Tibial nerve (tissue), 4 donors: ENCODE measurements around the gene RPTOR. TPM values are rescaled to one million over a fixed set of nuclear protein-coding genes. Genes with fewer than 3 reads are reported as not detected.

ENCODE experiments used
- DNase-seq, 2 donors: peaks; one replicate each; pipeline ENCODE4 v3.0.0-alpha.2; 2019; ENCODE audit warnings: low spot score in 2 of 2
- H3K27ac ChIP-seq, 4 donors: fragments of 200-600 bp; sonication (generic) in 3 of 4; one replicate each; pipeline ENCODE4 v1.5.1; 2017 to 2019; ENCODE audit warnings: mild to moderate bottlenecking in 1 of 4
- H3K27me3 ChIP-seq, 2 donors: fragments of 200-600 bp; sonication (generic) in 1 of 2; one replicate each; pipeline versions ENCODE4 v1.5.1 to v1.6.0; 2017 to 2019
- H3K36me3 ChIP-seq, 3 donors: fragments of 200-600 bp; sonication (generic); one replicate each; pipeline ENCODE4 v1.5.1; 2018 to 2019
- H3K4me1 ChIP-seq, 4 donors: fragments of 200-600 bp; sonication (generic) in 3 of 4; one replicate each; pipeline ENCODE4 v1.5.1; 2017 to 2019
- H3K4me3 ChIP-seq, 4 donors: fragments of 200-600 bp; sonication (generic) in 3 of 4; one replicate each; pipeline ENCODE4 v1.5.1; 2017 to 2019; ENCODE audit warnings: mild to moderate bottlenecking in 1 of 4, moderate library complexity in 1 of 4
- H3K9me3 ChIP-seq, 4 donors: fragments of 200-600 bp; sonication (generic) in 3 of 4; one replicate each; pipeline ENCODE4 v1.5.1; 2017 to 2019
- CTCF ChIP-seq, 5 experiments: fragments of 200-600 bp in 3 of 5; fragments of 450-650 bp in 2 of 5; sonication (generic) in 3 of 5; IDR thresholded peaks; one replicate each; pipeline ENCODE4 v1.5.1; 2016 to 2019; ENCODE audit warnings: antibody characterized with exemption in 5 of 5, mild to moderate bottlenecking in 3 of 5, moderate library complexity in 2 of 5
- EP300 ChIP-seq, 2 donors: sonication (generic); formaldehyde crosslinking; IDR thresholded peaks; one replicate each; pipeline ENCODE4 v1.6.1; 2017; ENCODE audit warnings: antibody characterized with exemption in 2 of 2, mild to moderate bottlenecking in 1 of 2
- POLR2A ChIP-seq, 2 donors: fragments of 450-650 bp; IDR thresholded peaks; one replicate each; pipeline ENCODE4 v1.6.1; 2017; ENCODE audit warnings: antibody characterized with exemption in 2 of 2, mild to moderate bottlenecking in 2 of 2, moderate library complexity in 2 of 2
- WGBS, 2 donors: methylation state at CpG; one replicate each; pipeline ENCODE4 v1.1.5; 2018; 5-methylcytosine and 5-hydroxymethylcytosine counted together
- total RNA-seq, 4 donors: library from RNA; depleted of rRNA; stranded (reverse); fragments of >200 nt; gene quantifications; one replicate each; pipeline ENCODE4 v1.1.0, GENCODE V29; 2016

RPTOR gene
- total RNA-seq, 4 donors from 2014 or later = 34.7 to 56.4 (median 40.1) TPM

GRCh38 chr17:80790981-80791742 lies 246.5 kb downstream of the RPTOR start:
- 73 to 74% methylated on average over 10 of the region's 10 CpGs for WGBS, 2 donors
- no peaks in the 10 kb centered on the region for H3K9me3 ChIP-seq
- H3K36me3 ChIP-seq = no peaks in the 10 kb centered on the region
- TF ChIP-seq EP300 (IDR thresholded peaks at IDR 0.05) = no peak
- no peak for TF ChIP-seq POLR2A (IDR thresholded peaks at IDR 0.05)
- no peak for TF ChIP-seq CTCF (IDR thresholded peaks at IDR 0.05)
- H3K4me1 ChIP-seq = peaks cover 0 to 54% (median 22%) of the 10 kb centered on the region in 4 donors
- no peaks in the 10 kb centered on the region for H3K27me3 ChIP-seq
- no peak for DNase-seq
- no peak overlapping the region for H3K4me3 ChIP-seq
- peak overlapping the region in 3 of 4 donors; percentile 21 to 79 (median 72) for H3K27ac ChIP-seq

GRCh38 chr17:80791758-80792284 lies 247.2 kb downstream of the RPTOR start:
- WGBS, 2 donors = 45% methylated on average over 11 of the region's 11 CpGs
- no peaks in the 10 kb centered on the region for H3K9me3 ChIP-seq
- peaks cover 0 to 60% (median 22%) of the 10 kb centered on the region in 4 donors for H3K4me1 ChIP-seq
- peak; percentile 40 to 68 for DNase-seq
- H3K36me3 ChIP-seq = no peaks in the 10 kb centered on the region
- peak in 1 of 2 donors; percentile 74 for TF ChIP-seq EP300 (IDR thresholded peaks at IDR 0.05)
- no peak for TF ChIP-seq CTCF (IDR thresholded peaks at IDR 0.05)
- TF ChIP-seq POLR2A (IDR thresholded peaks at IDR 0.05) = no peak
- H3K27me3 ChIP-seq = no peaks in the 10 kb centered on the region
- peak overlapping the region in 3 of 4 donors; percentile 40 to 79 (median 72) for H3K27ac ChIP-seq
- H3K4me3 ChIP-seq = no peak overlapping the region

- 73 to 76% methylated on average over 10 of the region's 10 CpGs for WGBS, 2 donors
- H3K4me1 ChIP-seq = peaks cover 0 to 60% (median 22%) of the 10 kb centered on the region in 4 donors
These were observed 247.7 kb downstream of the RPTOR start for GRCh38 chr17:80792373-80792781.

GRCh38 chr17:80793421-80793820 lies 248.8 kb downstream of the RPTOR start:
- Histone ChIP-seq H3K4me3 (no peak overlapping the region), H3K4me1 (peaks cover 0 to 57% (median 22%) of the 10 kb centered on the region in 4 donors), H3K36me3 (no peaks in the 10 kb centered on the region), H3K9me3 (no peaks in the 10 kb centered on the region), H3K27me3 (no peaks in the 10 kb centered on the region), H3K27ac (no peak overlapping the region)
- 93 to 94% methylated on average over 12 of the region's 12 CpGs for WGBS, 2 donors
- no peak for DNase-seq
- no peak for TF ChIP-seq CTCF (IDR thresholded peaks at IDR 0.05)
- no peak for TF ChIP-seq EP300 (IDR thresholded peaks at IDR 0.05)
- TF ChIP-seq POLR2A (IDR thresholded peaks at IDR 0.05) = no peak

More at GRCh38 chr17:80792373-80792781, 247.7 kb downstream of the RPTOR start:
- no peak for DNase-seq
- no peaks in the 10 kb centered on the region for H3K36me3 ChIP-seq
- TF ChIP-seq EP300 (IDR thresholded peaks at IDR 0.05) = no peak
- TF ChIP-seq CTCF (IDR thresholded peaks at IDR 0.05) = no peak
- no peak for TF ChIP-seq POLR2A (IDR thresholded peaks at IDR 0.05)
- no peaks in the 10 kb centered on the region for H3K9me3 ChIP-seq
- H3K27ac ChIP-seq = peak overlapping the region in 3 of 4 donors; percentile 40 to 79 (median 72)
- no peak overlapping the region for H3K4me3 ChIP-seq
- H3K27me3 ChIP-seq = no peaks in the 10 kb centered on the region

- Histone ChIP-seq H3K9me3 (no peaks in the 10 kb centered on the region), H3K4me3 (no peak overlapping the region), H3K27ac (no peak overlapping the region), H3K27me3 (no peaks in the 10 kb centered on the region), H3K36me3 (no peaks in the 10 kb centered on the region), H3K4me1 (peaks cover 0 to 53% (median 22%) of the 10 kb centered on the region in 4 donors)
- no peak for TF ChIP-seq EP300 (IDR thresholded peaks at IDR 0.05)
- no peak for DNase-seq
- 71% methylated on average over 5 of the region's 5 CpGs for WGBS, 2 donors
These were observed 249.2 kb downstream of the RPTOR start for GRCh38 chr17:80793851-80794267.
